NCI-H187 treated with DMSO at 0.1 percent for 48 hours (cell line): Measurements from ENCODE around the gene CCDC91.
"Not testable (repeated sequence)": the region's sequence is repeated elsewhere in the genome, so short reads cannot be mapped to it uniquely, and the experiment has no call there.

Experiments used
- DNase-seq: peaks from one replicate; lab custom pipeline; 2025; lab: John Stamatoyannopoulos, UW

Gene CCDC91

GRCh38 chr12:28290262-28290661 lies 100.0 kb downstream of the CCDC91 start:
- no peak for DNase-seq

- no peak for DNase-seq
These were observed 102.4 kb downstream of the CCDC91 start for GRCh38 chr12:28292699-28293098.

GRCh38 chr12:28294300-28294699 lies 104.0 kb downstream of the CCDC91 start:
- DNase-seq = no peak

GRCh38 chr12:28296287-28296686 lies 106.0 kb downstream of the CCDC91 start:
- DNase-seq = no peak

GRCh38 chr12:28303192-28303591 lies 112.9 kb downstream of the CCDC91 start:
- no peak for DNase-seq

- DNase-seq = no peak
These were observed 116.3 kb downstream of the CCDC91 start for GRCh38 chr12:28306535-28306934.

- no peak for DNase-seq
These were observed 118.6 kb downstream of the CCDC91 start for GRCh38 chr12:28308891-28309290.

GRCh38 chr12:28313631-28314030 lies 123.4 kb downstream of the CCDC91 start:
- no peak for DNase-seq

GRCh38 chr12:28316049-28316448 lies 125.8 kb downstream of the CCDC91 start:
- no peak for DNase-seq

GRCh38 chr12:28318273-28318672 lies 128.0 kb downstream of the CCDC91 start:
- no peak for DNase-seq

GRCh38 chr12:28320353-28320752 lies 130.1 kb downstream of the CCDC91 start:
- DNase-seq = no peak

- DNase-seq = no peak
These were observed 137.5 kb downstream of the CCDC91 start for GRCh38 chr12:28327722-28328121.

GRCh38 chr12:28328967-28329366 lies 138.7 kb downstream of the CCDC91 start:
- DNase-seq = no peak

- DNase-seq = not testable (repeated sequence)
These were observed 139.5 kb downstream of the CCDC91 start for GRCh38 chr12:28329727-28330126.

GRCh38 chr12:28330232-28330631 lies 140.0 kb downstream of the CCDC91 start:
- DNase-seq = not testable (repeated sequence)

GRCh38 chr12:28331130-28331529 lies 140.9 kb downstream of the CCDC91 start:
- no peak for DNase-seq

- DNase-seq = no peak
These were observed 150.2 kb downstream of the CCDC91 start for GRCh38 chr12:28340261-28341045.

- DNase-seq = no peak
These were observed 153.5 kb downstream of the CCDC91 start for GRCh38 chr12:28343713-28344112.

GRCh38 chr12:28346567-28346966 lies 156.3 kb downstream of the CCDC91 start:
- no peak for DNase-seq

- no peak for DNase-seq
These were observed 158.9 kb downstream of the CCDC91 start for GRCh38 chr12:28349196-28349595.

- no peak for DNase-seq
These were observed 160.2 kb downstream of the CCDC91 start for GRCh38 chr12:28350502-28350901.

- DNase-seq = no peak
These were observed 161.2 kb downstream of the CCDC91 start for GRCh38 chr12:28351414-28351813.

- DNase-seq = no peak
These were observed 164.9 kb downstream of the CCDC91 start for GRCh38 chr12:28355161-28355560.

GRCh38 chr12:28360253-28360652 lies 170.0 kb downstream of the CCDC91 start:
- no peak for DNase-seq
